MCF 10A (cell line): ENCODE measurements around the gene FAM76B. TPM values are rescaled to one million over a fixed set of nuclear protein-coding genes. Genes with fewer than 3 reads are reported as not detected.

ENCODE experiments used
- BruUV-seq: library from RNA; stranded (reverse); fragments of 400-500 nt; replicated peaks from 2 replicates; lab custom pipeline; 2021; lab: Mats Ljungman, UMichigan
- CTCF ChIA-PET: fragments of 300-600 bp; sonication (Branson Sonifier 250); formaldehyde crosslinking; extraction: SDS; loops from one replicate; lab custom pipeline; 2021; ENCODE audit warnings: antibody characterized with exemption, inconsistent platforms; lab: Yijun Ruan, JAX
- POLR2A ChIA-PET: fragments of 300-600, 350-650 bp; sonication (Branson Sonifier 250); formaldehyde crosslinking; extraction: SDS; loops from one replicate; lab custom pipeline; 2020; ENCODE audit warnings: antibody characterized with exemption, inconsistent platforms; lab: Yijun Ruan, JAX
- DNase-seq: peaks from one replicate; pipeline ENCODE4 v3.0.0-alpha.2; 2018; ENCODE audit not compliant: unreplicated experiment
- H3K27ac Mint-ChIP-seq: one replicate; pipeline ENCODE4 v1.8.0; 2022; ENCODE audit warnings: mild to moderate bottlenecking, low read depth, mixed read lengths; ENCODE audit not compliant: unreplicated experiment
- H3K27me3 Mint-ChIP-seq: one replicate; pipeline ENCODE4 v1.8.0; 2022; ENCODE audit warnings: mixed read lengths; ENCODE audit not compliant: insufficient read depth, unreplicated experiment
- H3K36me3 Mint-ChIP-seq: one replicate; pipeline ENCODE4 v1.8.0; 2022; ENCODE audit warnings: mild to moderate bottlenecking, moderate library complexity, mixed read lengths; ENCODE audit not compliant: insufficient read depth, unreplicated experiment
- H3K4me1 Mint-ChIP-seq: one replicate; pipeline ENCODE4 v1.8.0; 2022; ENCODE audit warnings: mixed read lengths; ENCODE audit not compliant: insufficient read depth, unreplicated experiment
- H3K4me3 Mint-ChIP-seq: one replicate; pipeline ENCODE4 v1.8.0; 2022; ENCODE audit warnings: mild to moderate bottlenecking, moderate library complexity, mixed read lengths; ENCODE audit not compliant: unreplicated experiment
- H3K9me3 Mint-ChIP-seq: one replicate; pipeline ENCODE4 v1.8.0; 2022; ENCODE audit warnings: mixed read lengths; ENCODE audit not compliant: unreplicated experiment
- CTCF ChIP-seq: fragments of 200-600 bp; IDR thresholded peaks from one replicate; pipeline ENCODE4 v1.8.0; 2022; ENCODE audit warnings: antibody characterized with exemption, mild to moderate bottlenecking; ENCODE audit not compliant: unreplicated experiment
- intact Hi-C: fragments of 100-400 bp; cut with micrococcal nuclease; formaldehyde crosslinking; loops from 2 replicates; pipeline ENCODE4 v1.14.1; 2022
- total RNA-seq: library from RNA; stranded (reverse); gene quantifications from 2 replicates; pipeline ENCODE4 v1.2.3, GENCODE V29; 2022

FAM76B gene
- total RNA-seq, 1 experiment from 2014 or later, result 28.5 TPM

GRCh38 chr11:95767498-95767897 is 22.1 kb downstream of the FAM76B start:
- TSS peak; percentile 14 for BruUV-seq
- Mint-ChIP-seq H3K27ac (peak overlapping the region; percentile 62), H3K4me3 (no peak overlapping the region), H3K4me1 (peaks cover 10% of the 10 kb centered on the region), H3K27me3 (no peaks in the 10 kb centered on the region), H3K36me3 (peaks cover 14% of the 10 kb centered on the region), H3K9me3 (no peaks in the 10 kb centered on the region)
- peak; percentile 79 for DNase-seq
- ChIA-PET CTCF (interaction anchor here (0.6 to 12.7 kb wide), 5 partner anchors 24 to 697 kb away, joined by 3 to 302 read pairs (median 4); no protein-coding TSS in a partner anchor), POLR2A (interaction anchor here (0.7 to 2.4 kb wide), 9 partner anchors 10 to 700 kb away, joined by 3 to 10 read pairs (median 8); partner anchors contain the start of genes CEP57 and FAM76B)
- TF ChIP-seq CTCF, result no peak
- intact Hi-C loops, result loop anchor here (10.0 kb wide), 1 partner anchor 657 kb away; no protein-coding TSS in a partner anchor

GRCh38 chr11:95766701-95767100 is 22.9 kb downstream of the FAM76B start:
- peaks cover 6% of the 10 kb centered on the region for H3K36me3 Mint-ChIP-seq
- intact Hi-C loops, result loop anchor here (10.0 kb wide), 1 partner anchor 658 kb away; no protein-coding TSS in a partner anchor
- no peak overlapping the region for H3K4me3 Mint-ChIP-seq
- ChIA-PET CTCF (interaction anchor here (0.7 to 12.7 kb wide), 6 partner anchors 11 to 613 kb away, joined by 3 to 302 read pairs (median 4); no protein-coding TSS in a partner anchor), POLR2A (interaction anchor here (0.8 to 2.2 kb wide), 6 partner anchors 612 to 1640 kb away, joined by 3 to 9 read pairs (median 6); no protein-coding TSS in a partner anchor)
- H3K27me3 Mint-ChIP-seq, result no peaks in the 10 kb centered on the region
- no peak overlapping the region for H3K27ac Mint-ChIP-seq
- DNase-seq, result no peak
- no peak for TF ChIP-seq CTCF
- no TSS peak for BruUV-seq
- peaks cover 10% of the 10 kb centered on the region for H3K4me1 Mint-ChIP-seq
- H3K9me3 Mint-ChIP-seq, result no peaks in the 10 kb centered on the region

- H3K36me3 Mint-ChIP-seq, result no peaks in the 10 kb centered on the region
- ChIA-PET CTCF (interaction anchor here (0.6 to 12.7 kb wide), 25 partner anchors 9 to 1141 kb away, joined by 3 to 302 read pairs (median 4); partner anchors contain the start of gene SESN3), POLR2A (interaction anchor here (0.6 to 1.6 kb wide), 4 partner anchors 25 to 796 kb away, joined by 3 to 4 read pairs (median 3); partner anchors contain the start of gene FAM76B)
- TF ChIP-seq CTCF, result peak; percentile 61
- intact Hi-C loops, result loop anchor here (1.0 to 10.0 kb wide), 5 partner anchors 59 to 792 kb away; partner anchors contain the start of genes CWC15, KDM4D and SRSF8
- H3K27ac Mint-ChIP-seq, result no peak overlapping the region
- H3K9me3 Mint-ChIP-seq, result no peaks in the 10 kb centered on the region
- no peaks in the 10 kb centered on the region for H3K27me3 Mint-ChIP-seq
- peaks cover 10% of the 10 kb centered on the region for H3K4me1 Mint-ChIP-seq
- BruUV-seq, result no TSS peak
- no peak overlapping the region for H3K4me3 Mint-ChIP-seq
- DNase-seq, result peak; percentile 54
Observed at GRCh38 chr11:95764267-95764898, 25.2 kb downstream of the FAM76B start.

GRCh38 chr11:95762534-95762933 is 27.0 kb downstream of the FAM76B start:
- no TSS peak for BruUV-seq

More at GRCh38 chr11:95762534-95762933, 27.0 kb downstream of the FAM76B start:
- Mint-ChIP-seq H3K27ac (no peak overlapping the region), H3K27me3 (no peaks in the 10 kb centered on the region), H3K4me1 (peaks cover 8% of the 10 kb centered on the region), H3K9me3 (no peaks in the 10 kb centered on the region), H3K36me3 (no peaks in the 10 kb centered on the region), H3K4me3 (no peak overlapping the region)
- TF ChIP-seq CTCF, result no peak
- ChIA-PET POLR2A (interaction anchor here (0.5 to 1.4 kb wide), 5 partner anchors 8 to 610 kb away, joined by 3 to 5 read pairs (median 4); no protein-coding TSS in a partner anchor), CTCF (interaction anchor here (1.1 to 12.7 kb wide), 11 partner anchors 26 to 1140 kb away, joined by 3 to 302 read pairs (median 5); partner anchors contain the start of gene SESN3)
- no peak for DNase-seq
- intact Hi-C loops, result loop anchor here (5.0 to 10.0 kb wide), 2 partner anchors 662 to 790 kb away; partner anchors contain the start of genes CWC15 and KDM4D
